Measurements from ENCODE around the gene DMPK. TPM values are rescaled to one million over a fixed set of nuclear protein-coding genes. Genes with fewer than 3 reads are reported as not detected.

Gene DMPK
- total and polyA plus RNA-seq, 2 experiments from 2014 or later, result 25.2 to 46.0 TPM

- Histone ChIP-seq H3K4me3 (no peak overlapping the region), H3K36me3 (replicated peaks; ENCODE audit: insufficient read depth, low read depth) (no peaks in the 10 kb centered on the region), H3K9me2 (replicated peaks; ENCODE audit: insufficient read depth) (no peaks in the 10 kb centered on the region), H3K4me2 (no peak overlapping the region), H3K9me3 (ENCODE audit: low read depth) (no peaks in the 10 kb centered on the region), H3K27ac (no peak overlapping the region), H2AFZ (no peak overlapping the region), H4K20me1 (ENCODE audit: insufficient read depth, poor library complexity, severe bottlenecking) (no peaks in the 10 kb centered on the region), H3K4me1 (ENCODE audit: insufficient read depth) (peaks cover 7% of the 10 kb centered on the region), H3K27me3 (no peaks in the 10 kb centered on the region), H3K79me2 (no peaks in the 10 kb centered on the region)
- TF ChIP-seq EZH2 (IDR thresholded peaks at IDR 0.05; ENCODE audit: borderline replicate concordance), result no peak
- peak; percentile 98 for TF ChIP-seq CTCF (IDR thresholded peaks at IDR 0.05; ENCODE audit: poor library complexity)
- TF ChIP-seq EZH2phosphoT487 (IDR thresholded peaks at IDR 0.05; ENCODE audit: low read depth, severe bottlenecking, unreplicated experiment), result no peak
- DNase-seq (ENCODE audit: low spot score), result peak; percentile 98
- 23% methylated on average over 24 of the region's 24 CpGs for WGBS (ENCODE audit: low lambda C conversion rate, missing lambda C conversion rate)
Observed at GRCh38 chr19:45817010-45817724, 34.9 kb upstream of the DMPK start.

GRCh38 chr19:45816236-45817009 is 34.1 kb upstream of the DMPK start:
- Histone ChIP-seq H4K20me1 (ENCODE audit: insufficient read depth, poor library complexity, severe bottlenecking) (no peaks in the 10 kb centered on the region), H3K4me2 (peak overlapping the region; percentile 86), H3K27me3 (no peaks in the 10 kb centered on the region), H3K9me2 (replicated peaks; ENCODE audit: insufficient read depth) (no peaks in the 10 kb centered on the region), H3K27ac (peak overlapping the region; percentile 27), H3K9me3 (ENCODE audit: low read depth) (no peaks in the 10 kb centered on the region), H3K36me3 (replicated peaks; ENCODE audit: insufficient read depth, low read depth) (no peaks in the 10 kb centered on the region), H2AFZ (no peak overlapping the region), H3K79me2 (no peaks in the 10 kb centered on the region), H3K4me3 (no peak overlapping the region), H3K4me1 (ENCODE audit: insufficient read depth) (peaks cover 7% of the 10 kb centered on the region)
- TF ChIP-seq EZH2 (IDR thresholded peaks at IDR 0.05; ENCODE audit: borderline replicate concordance), result no peak
- no peak for TF ChIP-seq CTCF (IDR thresholded peaks at IDR 0.05; ENCODE audit: poor library complexity)
- TF ChIP-seq EZH2phosphoT487 (IDR thresholded peaks at IDR 0.05; ENCODE audit: low read depth, severe bottlenecking, unreplicated experiment), result no peak
- 76% methylated on average over 14 of the region's 18 CpGs for WGBS (ENCODE audit: low lambda C conversion rate, missing lambda C conversion rate)
- no peak for DNase-seq (ENCODE audit: low spot score)

- no peaks in the 10 kb centered on the region for H3K9me2 ChIP-seq (replicated peaks; ENCODE audit: insufficient read depth)
- H3K27ac ChIP-seq, result peak overlapping the region; percentile 27
- H3K9me3 ChIP-seq (ENCODE audit: low read depth), result no peaks in the 10 kb centered on the region
- 12% methylated on average over 28 of the region's 44 CpGs for WGBS (ENCODE audit: low lambda C conversion rate, missing lambda C conversion rate)
- H3K36me3 ChIP-seq (replicated peaks; ENCODE audit: insufficient read depth, low read depth), result no peaks in the 10 kb centered on the region
- peaks cover 7% of the 10 kb centered on the region for H3K4me1 ChIP-seq (ENCODE audit: insufficient read depth)
- H3K79me2 ChIP-seq, result no peaks in the 10 kb centered on the region
- DNase-seq (ENCODE audit: low spot score), result peak; percentile 63
- TF ChIP-seq EZH2phosphoT487 (IDR thresholded peaks at IDR 0.05; ENCODE audit: low read depth, severe bottlenecking, unreplicated experiment) (no peak), EZH2 (IDR thresholded peaks at IDR 0.05; ENCODE audit: borderline replicate concordance) (no peak), CTCF (IDR thresholded peaks at IDR 0.05; ENCODE audit: poor library complexity) (no peak)
- H3K27me3 ChIP-seq, result no peaks in the 10 kb centered on the region
- no peaks in the 10 kb centered on the region for H4K20me1 ChIP-seq (ENCODE audit: insufficient read depth, poor library complexity, severe bottlenecking)
- H3K4me3 ChIP-seq, result peak overlapping the region; percentile 4
- peak overlapping the region; percentile 86 for H3K4me2 ChIP-seq
- H2AFZ ChIP-seq, result peak overlapping the region; percentile 55
Observed at GRCh38 chr19:45815481-45816216, 33.4 kb upstream of the DMPK start.
